HCT116 (cell line): ENCODE measurements around the gene FBXO34. TPM values are rescaled to one million over a fixed set of nuclear protein-coding genes. Genes with fewer than 3 reads are reported as not detected.

ENCODE experiments used
- ATAC-seq: fragments of 200-7000 bp; cut with Tn5 transposase; 2 replicates; pipeline ENCODE4 v1.9.1; 2020; ENCODE audit warnings: mild to moderate bottlenecking, moderate library complexity
- BruUV-seq: library from RNA; stranded (reverse); fragments of 400-500 nt; replicated peaks from 2 replicates; lab custom pipeline; 2021; lab: Mats Ljungman, UMichigan
- CTCF ChIA-PET: fragments of 300-600 bp; sonication (Branson Sonifier 250); formaldehyde crosslinking; loops from one replicate; lab custom pipeline; 2021; ENCODE audit warnings: antibody characterized with exemption; lab: Charles Lee
- POLR2A ChIA-PET: fragments of 300-600, 350-600 bp; sonication (Branson Sonifier 250); formaldehyde crosslinking; loops from one replicate; lab custom pipeline; 2021; ENCODE audit warnings: antibody characterized with exemption; lab: Charles Lee
- RAD21 ChIA-PET, 2 experiments: fragments of 300-600 bp; sonication (Branson Sonifier 250); formaldehyde crosslinking; loops; one replicate each; lab custom pipeline; 2023; ENCODE audit warnings: low total read pairs in 2 of 2; ENCODE audit not compliant: uncharacterized antibody in 2 of 2, unreplicated experiment in 2 of 2, low non-redundant PET in 1 of 2; lab: Charles Lee
- DNase-seq: peaks from one replicate; pipeline ENCODE4 v3.0.0-alpha.2; 2010; ENCODE audit warnings: low read depth, low spot score
- H2AFZ ChIP-seq: fragments of 200-600 bp; shearing (Covaris generic), sonication (generic); 2 replicates; pipeline ENCODE4 v1.6.1; 2017; ENCODE audit warnings: low read depth, mixed run types, mixed read lengths, antibody characterized with exemption, low read length; ENCODE audit not compliant: poor library complexity, severe bottlenecking
- H3K27ac ChIP-seq: 2 replicates; pipeline ENCODE4 v1.5.1; 2012; ENCODE audit warnings: low read depth, low read length
- H3K27me3 ChIP-seq: fragments of 200-600 bp; sonication (generic); 2 replicates; pipeline ENCODE4 v1.6.1; 2016; ENCODE audit warnings: mixed run types, low read length, mixed read lengths; ENCODE audit not compliant: insufficient read depth
- H3K36me3 ChIP-seq, 2 experiments: fragments of 200-500 bp in 1 of 2; fragments of 200-600 bp in 1 of 2; sonication (Bioruptor generic) in 1 of 2; sonication (generic) in 1 of 2; 2 replicates each; pipeline versions ENCODE4 v1.5.1 to v1.6.1; 2014 to 2016; ENCODE audit warnings: low read length in 2 of 2, inconsistent platforms in 1 of 2, mixed read lengths in 1 of 2, mixed run types in 1 of 2; ENCODE audit not compliant: insufficient read depth in 2 of 2, control insufficient read depth in 1 of 2
- H3K4me1 ChIP-seq, 2 experiments: fragments of 200-600 bp in 1 of 2; sonication (generic) in 1 of 2; 2 replicates each; pipeline versions ENCODE4 v1.5.1 to v1.6.1; 2012 to 2017; ENCODE audit warnings: low read length in 2 of 2, inconsistent platforms in 1 of 2, mild to moderate bottlenecking in 1 of 2, mixed read lengths in 1 of 2, mixed run types in 1 of 2, moderate library complexity in 1 of 2; ENCODE audit not compliant: insufficient read depth in 2 of 2, control insufficient read depth in 1 of 2
- H3K4me2 ChIP-seq: fragments of 200-600 bp; sonication (generic); 2 replicates; pipeline ENCODE4 v1.6.1; 2017; ENCODE audit warnings: mixed run types, low read length, mixed read lengths
- H3K4me3 ChIP-seq, 2 experiments: fragments of 200-600 bp in 1 of 2; sonication (generic) in 1 of 2; replicated peaks in 1 of 2; 2 replicates each; pipeline ENCODE4 v1.5.1; 2011 to 2016; ENCODE audit warnings: low read length in 2 of 2, control low read depth in 1 of 2, low read depth in 1 of 2, mild to moderate bottlenecking in 1 of 2, mixed read lengths in 1 of 2, mixed run types in 1 of 2
- H3K79me2 ChIP-seq: fragments of 200-600 bp; sonication (generic); 2 replicates; pipeline ENCODE4 v1.6.1; 2017; ENCODE audit warnings: mild to moderate bottlenecking, mixed run types, low read length, moderate library complexity, mixed read lengths; ENCODE audit not compliant: insufficient read depth
- H3K9ac ChIP-seq: fragments of 200-600 bp; sonication (generic); 2 replicates; pipeline ENCODE4 v1.6.1; 2016; ENCODE audit warnings: low read length, mixed read lengths
- H3K9me2 ChIP-seq: fragments of 200-600 bp; sonication (generic), shearing (Covaris generic); 2 replicates; pipeline ENCODE4 v1.6.1; 2017; ENCODE audit warnings: mixed run types, mild to moderate bottlenecking, moderate library complexity; ENCODE audit not compliant: insufficient read depth
- H3K9me3 ChIP-seq, 2 experiments: fragments of 200-500 bp in 1 of 2; fragments of 200-600 bp in 1 of 2; sonication (Bioruptor generic) in 1 of 2; sonication (generic) in 1 of 2; 2 replicates each; pipeline ENCODE4 v1.6.1; 2014 to 2017; ENCODE audit warnings: low read length in 2 of 2, mixed read lengths in 2 of 2, inconsistent platforms in 1 of 2, low read depth in 1 of 2, mild to moderate bottlenecking in 1 of 2, mixed run types in 1 of 2, moderate library complexity in 1 of 2; ENCODE audit not compliant: control insufficient read depth in 1 of 2, insufficient read depth in 1 of 2
- H4K20me1 ChIP-seq: fragments of 200-600 bp; sonication (generic), shearing (Covaris generic); 2 replicates; pipeline ENCODE4 v1.6.1; 2017; ENCODE audit warnings: mixed run types, mild to moderate bottlenecking, moderate library complexity; ENCODE audit not compliant: insufficient read depth
- ATF3 ChIP-seq: IDR thresholded peaks from 2 replicates; pipeline ENCODE4 v1.6.1; 2012
- ELF1 ChIP-seq: IDR thresholded peaks from 2 replicates; pipeline ENCODE4 v1.6.1; 2012; ENCODE audit warnings: low read depth, borderline replicate concordance
- EZH2phosphoT487 ChIP-seq: fragments of 200-600 bp; IDR thresholded peaks from 2 replicates; pipeline ENCODE4 v1.6.1; 2018; ENCODE audit warnings: antibody characterized with exemption, borderline replicate concordance
- JUND ChIP-seq: IDR thresholded peaks from 2 replicates; pipeline ENCODE4 v1.6.1; 2012
- REST ChIP-seq: IDR thresholded peaks from 2 replicates; pipeline ENCODE4 v1.6.1; 2012; ENCODE audit warnings: low read depth
- SP1 ChIP-seq: IDR thresholded peaks from 2 replicates; pipeline ENCODE4 v1.6.1; 2012; ENCODE audit warnings: low read depth
- intact Hi-C: fragments of 100-400 bp; cut with micrococcal nuclease; formaldehyde crosslinking; loops from 2 replicates; pipeline ENCODE4 v1.10.0; 2022
- total RNA-seq: library from RNA; stranded (reverse); gene quantifications from one replicate; pipeline ENCODE4 v1.2.1, GENCODE V29; 2021; ENCODE audit not compliant: unreplicated experiment

FBXO34 gene
- total RNA-seq, 1 experiment from 2014 or later, result 26.9 TPM

- H3K27ac ChIP-seq, result no peak overlapping the region
- H3K36me3 ChIP-seq, result peaks cover 14 to 22% of the 10 kb centered on the region in 2 experiments; a peak in 3 of 4 replicates
- no peak overlapping the region for H3K9ac ChIP-seq
- TF ChIP-seq ATF3 (no peak), ELF1 (no peak), JUND (no peak), EZH2phosphoT487 (no peak), REST (no peak), SP1 (no peak)
- no peak for DNase-seq
- intact Hi-C loops, result loop anchor here (10.0 kb wide), 1 partner anchor 266 kb away; no protein-coding TSS in a partner anchor
- no peaks in the 10 kb centered on the region for H3K9me2 ChIP-seq
- no TSS peak for BruUV-seq
- CTCF ChIA-PET, result no interaction called here
- no peaks in the 10 kb centered on the region for H3K9me3 ChIP-seq
- H3K79me2 ChIP-seq, result peaks cover 17% of the 10 kb centered on the region; the same call in 1 of the 2 replicates
- H3K4me2 ChIP-seq, result no peak overlapping the region
- no peak overlapping the region for H3K4me3 ChIP-seq
- H4K20me1 ChIP-seq, result no peaks in the 10 kb centered on the region
- POLR2A ChIA-PET, result no interaction called here
- no peak overlapping the region for H2AFZ ChIP-seq
- ATAC-seq, result no peak
- peaks cover 0 to 11% of the 10 kb centered on the region in 2 experiments; a peak in 2 of 4 replicates for H3K4me1 ChIP-seq
- RAD21 ChIA-PET, result no interaction called here
- H3K27me3 ChIP-seq, result no peaks in the 10 kb centered on the region
Observed at GRCh38 chr14:55351111-55351510, 79.9 kb downstream of the FBXO34 start.
